Type B pancreatic cell (in vitro differentiated cells): ENCODE data around the gene TAF1. TPM values are rescaled to one million over a fixed set of nuclear protein-coding genes. Genes with fewer than 3 reads are reported as not detected.
"Not testable (repeated sequence)": the region's sequence is repeated elsewhere in the genome, so short reads cannot be mapped to it uniquely, and the experiment has no call there.

ENCODE experiments used
- DNase-seq: peaks from one replicate; pipeline ENCODE4 v3.0.0; 2021; ENCODE audit warnings: mixed read lengths; ENCODE audit not compliant: unreplicated experiment; ENCODE audit errors: extremely low spot score
- H3K27ac Mint-ChIP-seq: 2 replicates; pipeline ENCODE4 v1.8.0; 2021; ENCODE audit warnings: mild to moderate bottlenecking, mixed read lengths
- H3K27me3 Mint-ChIP-seq: 2 replicates; pipeline ENCODE4 v1.8.0; 2021; ENCODE audit warnings: mixed read lengths
- H3K36me3 Mint-ChIP-seq: 2 replicates; pipeline ENCODE4 v1.8.0; 2021; ENCODE audit warnings: mixed read lengths
- H3K4me1 Mint-ChIP-seq: one replicate; pipeline ENCODE4 v1.8.0; 2021; ENCODE audit warnings: mixed read lengths; ENCODE audit not compliant: unreplicated experiment
- H3K4me3 Mint-ChIP-seq: 2 replicates; pipeline ENCODE4 v1.8.0; 2021; ENCODE audit warnings: mild to moderate bottlenecking, mixed read lengths
- H3K9me3 Mint-ChIP-seq: 2 replicates; pipeline ENCODE4 v1.8.0; 2021; ENCODE audit warnings: mixed read lengths
- CTCF ChIP-seq: fragments of 200-600 bp; sonication (generic); conservative IDR thresholded peaks from 2 replicates; pipeline ENCODE4 v1.5.0; 2021; ENCODE audit warnings: antibody characterized with exemption, mild to moderate bottlenecking
- total RNA-seq: library from RNA; stranded (reverse); gene quantifications from 2 replicates; pipeline ENCODE4 v1.2.1, GENCODE V29; 2021; ENCODE audit warnings: low replicate concordance

TAF1 gene
- total RNA-seq, 1 donor from 2014 or later = 34.8 TPM

GRCh38 chrX:71492231-71493065 is 126.3 kb downstream of the TAF1 start:
- no peaks in the 10 kb centered on the region for H3K4me1 Mint-ChIP-seq
- H3K4me3 Mint-ChIP-seq = no peak overlapping the region
- H3K36me3 Mint-ChIP-seq = no peaks in the 10 kb centered on the region
- no peak for TF ChIP-seq CTCF
- no peak overlapping the region for H3K27ac Mint-ChIP-seq
- no peak for DNase-seq
- no peaks in the 10 kb centered on the region for H3K27me3 Mint-ChIP-seq
- H3K9me3 Mint-ChIP-seq = no peaks in the 10 kb centered on the region

- H3K27me3 Mint-ChIP-seq = no peaks in the 10 kb centered on the region
- no peaks in the 10 kb centered on the region for H3K4me1 Mint-ChIP-seq
- DNase-seq = no peak
- H3K27ac Mint-ChIP-seq = no peak overlapping the region
- no peak for TF ChIP-seq CTCF
- no peaks in the 10 kb centered on the region for H3K9me3 Mint-ChIP-seq
- no peaks in the 10 kb centered on the region for H3K36me3 Mint-ChIP-seq
- H3K4me3 Mint-ChIP-seq = no peak overlapping the region
Measured at GRCh38 chrX:71493111-71493613, 127.0 kb downstream of the TAF1 start.

- not testable (repeated sequence) for H3K4me1 Mint-ChIP-seq, H3K36me3 Mint-ChIP-seq, H3K4me3 Mint-ChIP-seq, H3K27ac Mint-ChIP-seq, DNase-seq, H3K27me3 Mint-ChIP-seq, H3K9me3 Mint-ChIP-seq
Measured at GRCh38 chrX:71495979-71496378, 129.8 kb downstream of the TAF1 start.

GRCh38 chrX:71496476-71496875 is 130.3 kb downstream of the TAF1 start:
- no peak for TF ChIP-seq CTCF
- no peaks in the 10 kb centered on the region for H3K9me3 Mint-ChIP-seq
- H3K4me1 Mint-ChIP-seq = no peaks in the 10 kb centered on the region
- H3K4me3 Mint-ChIP-seq = no peak overlapping the region
- no peak overlapping the region for H3K27ac Mint-ChIP-seq
- DNase-seq = no peak
- no peaks in the 10 kb centered on the region for H3K27me3 Mint-ChIP-seq
- H3K36me3 Mint-ChIP-seq = no peaks in the 10 kb centered on the region

GRCh38 chrX:71502080-71502479 is 135.9 kb downstream of the TAF1 start:
- H3K9me3 Mint-ChIP-seq, H3K4me3 Mint-ChIP-seq, H3K4me1 Mint-ChIP-seq, DNase-seq, H3K36me3 Mint-ChIP-seq, H3K27me3 Mint-ChIP-seq, H3K27ac Mint-ChIP-seq: not testable (repeated sequence)

GRCh38 chrX:71504346-71504745 is 138.2 kb downstream of the TAF1 start:
- Mint-ChIP-seq H3K27me3 (no peaks in the 10 kb centered on the region), H3K4me3 (no peak overlapping the region), H3K4me1 (no peaks in the 10 kb centered on the region), H3K27ac (no peak overlapping the region), H3K9me3 (no peaks in the 10 kb centered on the region), H3K36me3 (no peaks in the 10 kb centered on the region)
- DNase-seq = no peak
- no peak for TF ChIP-seq CTCF
